HEK293 (cell line): ENCODE results near the gene GGNBP2.

ENCODE experiments used
- CTCF ChIA-PET: fragments of 350-600 bp; formaldehyde crosslinking; extraction: SDS; loops from one replicate; lab custom pipeline; 2021; ENCODE audit warnings: antibody characterized with exemption; lab: Yijun Ruan, JAX
- POLR2A ChIA-PET: fragments of 300-600 bp; formaldehyde crosslinking; extraction: SDS; loops from one replicate; lab custom pipeline; 2020; ENCODE audit warnings: antibody characterized with exemption, inconsistent platforms; lab: Yijun Ruan, JAX
- H3K27ac ChIP-seq: fragments of 200-500 bp; sonication (Bioruptor generic); 2 replicates; pipeline ENCODE4 v1.5.1; 2014; ENCODE audit warnings: low read depth, low read length, control low read depth, inconsistent platforms; ENCODE audit errors: extremely low read depth
- H3K36me3 ChIP-seq, 2 experiments: fragments of 200-500 bp in 1 of 2; sonication (Bioruptor generic) in 1 of 2; 1 replicate in 1 of 2; 2 replicates in 1 of 2; pipeline ENCODE4 v1.5.1; 2014 to 2017; ENCODE audit warnings: inconsistent platforms in 2 of 2, low read length in 2 of 2; ENCODE audit not compliant: control insufficient read depth in 2 of 2, insufficient read depth in 1 of 2
- H3K4me1 ChIP-seq: fragments of 200-500 bp; sonication (Bioruptor generic); 2 replicates; pipeline ENCODE4 v1.5.1; 2014; ENCODE audit warnings: mild to moderate bottlenecking, low read length, inconsistent platforms; ENCODE audit not compliant: control insufficient read depth, insufficient read depth
- H3K4me3 ChIP-seq: 2 replicates; pipeline ENCODE4 v1.5.1; 2011; ENCODE audit warnings: low read depth, mild to moderate bottlenecking, control low read depth, low read length, moderate library complexity
- H3K9me3 ChIP-seq: fragments of 200-500 bp; sonication (Bioruptor generic); 2 replicates; pipeline ENCODE4 v1.5.1; 2014; ENCODE audit warnings: low read depth, low read length, inconsistent platforms; ENCODE audit not compliant: control insufficient read depth, insufficient read depth
- BCL11B ChIP-seq: fragments of 450-650 bp; formaldehyde crosslinking; IDR thresholded peaks from 2 replicates; pipeline ENCODE4 v1.5.1; 2016; ENCODE audit warnings: low read depth, missing biosample characterization, missing genetic modification characterization
- BCL6B ChIP-seq: fragments of 450-650 bp; formaldehyde crosslinking; IDR thresholded peaks from 2 replicates; pipeline ENCODE4 v1.5.1; 2017; ENCODE audit warnings: missing biosample characterization, missing genetic modification characterization
- GLI4 ChIP-seq: fragments of 450-650 bp; formaldehyde crosslinking; IDR thresholded peaks from 2 replicates; pipeline ENCODE4 v1.5.1; 2016; ENCODE audit warnings: missing biosample characterization, missing genetic modification characterization
- IKZF3 ChIP-seq: fragments of 450-650 bp; IDR thresholded peaks from 2 replicates; pipeline ENCODE4 v1.5.0; 2018; ENCODE audit warnings: missing biosample characterization, mild to moderate bottlenecking, missing genetic modification characterization, moderate library complexity
- YY1 ChIP-seq: fragments of 450-650 bp; formaldehyde crosslinking; IDR thresholded peaks from 2 replicates; pipeline ENCODE4 v1.5.1; 2018; ENCODE audit warnings: missing biosample characterization, missing genetic modification characterization
- ZBTB20 ChIP-seq: fragments of 450-650 bp; formaldehyde crosslinking; IDR thresholded peaks from 2 replicates; pipeline ENCODE4 v1.5.1; 2016; ENCODE audit warnings: missing biosample characterization, missing genetic modification characterization
- ZFHX2 ChIP-seq: fragments of 450-650 bp; formaldehyde crosslinking; conservative IDR thresholded peaks from 2 replicates; pipeline ENCODE4 v1.5.1; 2016; ENCODE audit warnings: missing biosample characterization, missing genetic modification characterization
- ZNF140 ChIP-seq: fragments of 450-650 bp; formaldehyde crosslinking; IDR thresholded peaks from 2 replicates; pipeline ENCODE4 v1.5.1; 2016; ENCODE audit warnings: missing biosample characterization, missing genetic modification characterization
- ZNF239 ChIP-seq: fragments of 450-650 bp; formaldehyde crosslinking; IDR thresholded peaks from 2 replicates; pipeline ENCODE4 v1.5.1; 2016; ENCODE audit warnings: missing biosample characterization, missing genetic modification characterization
- ZNF266 ChIP-seq: fragments of 450-650 bp; formaldehyde crosslinking; IDR thresholded peaks from 2 replicates; pipeline ENCODE4 v1.5.1; 2016; ENCODE audit warnings: missing biosample characterization, missing genetic modification characterization, low read depth
- ZNF302 ChIP-seq: fragments of 450-650 bp; formaldehyde crosslinking; IDR thresholded peaks from 2 replicates; pipeline ENCODE4 v1.5.1; 2016; ENCODE audit warnings: missing biosample characterization, missing genetic modification characterization, low read depth
- ZNF473 ChIP-seq: fragments of 450-650 bp; formaldehyde crosslinking; IDR thresholded peaks from 2 replicates; pipeline ENCODE4 v1.5.1; 2017; ENCODE audit warnings: missing biosample characterization, missing genetic modification characterization
- ZNF521 ChIP-seq: fragments of 450-650 bp; formaldehyde crosslinking; IDR thresholded peaks from 2 replicates; pipeline ENCODE4 v1.5.1; 2017; ENCODE audit warnings: missing biosample characterization, mild to moderate bottlenecking, missing genetic modification characterization
- ZNF529 ChIP-seq: fragments of 450-650 bp; formaldehyde crosslinking; IDR thresholded peaks from 2 replicates; pipeline ENCODE4 v1.5.1; 2017; ENCODE audit warnings: missing genetic modification characterization, missing biosample characterization; ENCODE audit not compliant: insufficient replicate concordance
- ZNF596 ChIP-seq: fragments of 450-650 bp; IDR thresholded peaks from 2 replicates; pipeline ENCODE4 v1.5.0; 2018; ENCODE audit warnings: missing biosample characterization, mild to moderate bottlenecking, missing genetic modification characterization, moderate library complexity
- ZNF654 ChIP-seq: fragments of 450-650 bp; formaldehyde crosslinking; IDR thresholded peaks from 2 replicates; pipeline ENCODE4 v1.5.1; 2016; ENCODE audit warnings: low read depth, missing biosample characterization, missing genetic modification characterization
- ZNF658 ChIP-seq: fragments of 450-650 bp; formaldehyde crosslinking; IDR thresholded peaks from 2 replicates; pipeline ENCODE4; 2016; ENCODE audit warnings: missing biosample characterization, missing genetic modification characterization
- ZNF660 ChIP-seq: fragments of 450-650 bp; IDR thresholded peaks from 2 replicates; pipeline ENCODE4 v1.5.1; 2018; ENCODE audit warnings: missing biosample characterization, mild to moderate bottlenecking, missing genetic modification characterization
- ZNF677 ChIP-seq: fragments of 450-650 bp; IDR thresholded peaks from 2 replicates; pipeline ENCODE4 v1.5.0; 2018; ENCODE audit warnings: missing biosample characterization, mild to moderate bottlenecking, missing genetic modification characterization, moderate library complexity
- ZSCAN30 ChIP-seq: fragments of 450-650 bp; IDR thresholded peaks from 2 replicates; pipeline ENCODE4 v1.5.1; 2018; ENCODE audit warnings: missing biosample characterization, mild to moderate bottlenecking, missing genetic modification characterization, moderate library complexity
- TF ChIP-seq, protein P1 (sequence below): fragments of 450-650 bp; formaldehyde crosslinking; IDR thresholded peaks from 2 replicates; pipeline ENCODE4 v1.5.1; 2016; ENCODE audit warnings: missing biosample characterization, missing genetic modification characterization, borderline replicate concordance
- TF ChIP-seq, protein P2 (sequence below): fragments of 450-650 bp; formaldehyde crosslinking; IDR thresholded peaks from 2 replicates; pipeline ENCODE4 v1.5.1; 2016; ENCODE audit warnings: missing biosample characterization, missing genetic modification characterization
- TF ChIP-seq, protein P3 (sequence below): fragments of 450-650 bp; formaldehyde crosslinking; IDR thresholded peaks from 2 replicates; pipeline ENCODE4 v1.5.1; 2016; ENCODE audit warnings: missing biosample characterization, missing genetic modification characterization

GGNBP2 gene

GRCh38 chr17:36627101-36627500 lies 82.4 kb downstream of the GGNBP2 start:
- CTCF ChIA-PET = interaction anchor here (0.6 to 8.6 kb wide), 9 partner anchors 8 to 1806 kb away, joined by 3 to 84 read pairs (median 14); partner anchors contain the start of gene MRM1
- H3K4me1 ChIP-seq = no peaks in the 10 kb centered on the region
- POLR2A ChIA-PET = no interaction called here
- H3K4me3 ChIP-seq = no peak overlapping the region
- no peaks in the 10 kb centered on the region for H3K36me3 ChIP-seq
- TF ChIP-seq ZNF654 (tag by site-specific recombination) (no peak), IKZF3 (no peak), ZNF302 (no peak), ZNF521 (tag by site-specific recombination) (no peak), GLI4 (tag by site-specific recombination) (no peak), BCL6B (tag by site-specific recombination) (no peak), ZNF660 (no peak), YY1 (tag by site-specific recombination) (no peak), ZNF677 (tag by site-specific recombination) (no peak)
- TF ChIP-seq, protein P1, sequence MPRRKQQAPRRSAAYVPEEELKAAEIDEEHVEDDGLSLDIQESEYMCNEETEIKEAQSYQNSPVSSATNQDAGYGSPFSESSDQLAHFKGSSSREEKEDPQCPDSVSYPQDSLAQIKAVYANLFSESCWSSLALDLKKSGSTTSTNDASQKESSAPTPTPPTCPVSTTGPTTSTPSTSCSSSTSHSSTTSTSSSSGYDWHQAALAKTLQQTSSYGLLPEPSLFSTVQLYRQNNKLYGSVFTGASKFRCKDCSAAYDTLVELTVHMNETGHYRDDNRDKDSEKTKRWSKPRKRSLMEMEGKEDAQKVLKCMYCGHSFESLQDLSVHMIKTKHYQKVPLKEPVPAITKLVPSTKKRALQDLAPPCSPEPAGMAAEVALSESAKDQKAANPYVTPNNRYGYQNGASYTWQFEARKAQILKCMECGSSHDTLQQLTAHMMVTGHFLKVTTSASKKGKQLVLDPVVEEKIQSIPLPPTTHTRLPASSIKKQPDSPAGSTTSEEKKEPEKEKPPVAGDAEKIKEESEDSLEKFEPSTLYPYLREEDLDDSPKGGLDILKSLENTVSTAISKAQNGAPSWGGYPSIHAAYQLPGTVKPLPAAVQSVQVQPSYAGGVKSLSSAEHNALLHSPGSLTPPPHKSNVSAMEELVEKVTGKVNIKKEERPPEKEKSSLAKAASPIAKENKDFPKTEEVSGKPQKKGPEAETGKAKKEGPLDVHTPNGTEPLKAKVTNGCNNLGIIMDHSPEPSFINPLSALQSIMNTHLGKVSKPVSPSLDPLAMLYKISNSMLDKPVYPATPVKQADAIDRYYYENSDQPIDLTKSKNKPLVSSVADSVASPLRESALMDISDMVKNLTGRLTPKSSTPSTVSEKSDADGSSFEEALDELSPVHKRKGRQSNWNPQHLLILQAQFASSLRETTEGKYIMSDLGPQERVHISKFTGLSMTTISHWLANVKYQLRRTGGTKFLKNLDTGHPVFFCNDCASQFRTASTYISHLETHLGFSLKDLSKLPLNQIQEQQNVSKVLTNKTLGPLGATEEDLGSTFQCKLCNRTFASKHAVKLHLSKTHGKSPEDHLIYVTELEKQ = no peak
- TF ChIP-seq, protein P2, sequence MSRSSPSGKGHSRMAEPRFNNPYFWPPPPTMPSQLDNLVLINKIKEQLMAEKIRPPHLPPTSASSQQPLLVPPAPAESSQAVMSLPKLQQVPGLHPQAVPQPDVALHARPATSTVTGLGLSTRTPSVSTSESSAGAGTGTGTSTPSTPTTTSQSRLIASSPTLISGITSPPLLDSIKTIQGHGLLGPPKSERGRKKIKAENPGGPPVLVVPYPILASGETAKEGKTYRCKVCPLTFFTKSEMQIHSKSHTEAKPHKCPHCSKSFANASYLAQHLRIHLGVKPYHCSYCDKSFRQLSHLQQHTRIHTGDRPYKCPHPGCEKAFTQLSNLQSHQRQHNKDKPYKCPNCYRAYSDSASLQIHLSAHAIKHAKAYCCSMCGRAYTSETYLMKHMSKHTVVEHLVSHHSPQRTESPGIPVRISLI (tag by site-specific recombination) = no peak
- TF ChIP-seq, all 188 proteins: peak for 0
- no peak overlapping the region for H3K27ac ChIP-seq
- H3K9me3 ChIP-seq = no peaks in the 10 kb centered on the region

- H3K27ac ChIP-seq = no peak overlapping the region
- no peaks in the 10 kb centered on the region for H3K9me3 ChIP-seq
- H3K36me3 ChIP-seq = no peaks in the 10 kb centered on the region
- H3K4me1 ChIP-seq = no peaks in the 10 kb centered on the region
- ChIA-PET POLR2A (interaction anchor here (1.0 kb wide), 1 partner anchor 10 kb away, joined by 3 read pairs; no protein-coding TSS in a partner anchor), CTCF (interaction anchor here (0.5 to 8.6 kb wide), 30 partner anchors 9 to 745 kb away, joined by 3 to 84 read pairs (median 3); partner anchors contain the start of gene MRM1)
- H3K4me3 ChIP-seq = no peak overlapping the region
- TF ChIP-seq ZNF239 (tag by site-specific recombination) = no peak
- TF ChIP-seq ZNF596 (tag by site-specific recombination) = peak; percentile 43; the same call in 1 of the 2 replicates
Measured at GRCh38 chr17:36628576-36628975, 83.9 kb downstream of the GGNBP2 start.

GRCh38 chr17:36629252-36629847 lies 84.6 kb downstream of the GGNBP2 start:
- CTCF ChIA-PET = interaction anchor here (0.6 to 8.6 kb wide), 21 partner anchors 8 to 775 kb away, joined by 3 to 84 read pairs (median 4); partner anchors contain the start of gene MRM1
- TF ChIP-seq ZNF140 (no peak), ZNF658 (tag by site-specific recombination) (no peak), ZSCAN30 (tag by site-specific recombination) (0 out of 2 replicates have a peak, but pooled peaks have one; percentile 48), ZNF266 (tag by site-specific recombination) (no peak), ZBTB20 (tag by site-specific recombination) (no peak), BCL11B (0 out of 2 replicates have a peak, but pooled peaks have one; percentile 52), ZFHX2 (0 out of 2 replicates have a peak, but pooled peaks have one; percentile 17), ZNF529 (tag by site-specific recombination) (no peak), ZNF473 (tag by site-specific recombination) (no peak)
- TF ChIP-seq, protein P3, sequence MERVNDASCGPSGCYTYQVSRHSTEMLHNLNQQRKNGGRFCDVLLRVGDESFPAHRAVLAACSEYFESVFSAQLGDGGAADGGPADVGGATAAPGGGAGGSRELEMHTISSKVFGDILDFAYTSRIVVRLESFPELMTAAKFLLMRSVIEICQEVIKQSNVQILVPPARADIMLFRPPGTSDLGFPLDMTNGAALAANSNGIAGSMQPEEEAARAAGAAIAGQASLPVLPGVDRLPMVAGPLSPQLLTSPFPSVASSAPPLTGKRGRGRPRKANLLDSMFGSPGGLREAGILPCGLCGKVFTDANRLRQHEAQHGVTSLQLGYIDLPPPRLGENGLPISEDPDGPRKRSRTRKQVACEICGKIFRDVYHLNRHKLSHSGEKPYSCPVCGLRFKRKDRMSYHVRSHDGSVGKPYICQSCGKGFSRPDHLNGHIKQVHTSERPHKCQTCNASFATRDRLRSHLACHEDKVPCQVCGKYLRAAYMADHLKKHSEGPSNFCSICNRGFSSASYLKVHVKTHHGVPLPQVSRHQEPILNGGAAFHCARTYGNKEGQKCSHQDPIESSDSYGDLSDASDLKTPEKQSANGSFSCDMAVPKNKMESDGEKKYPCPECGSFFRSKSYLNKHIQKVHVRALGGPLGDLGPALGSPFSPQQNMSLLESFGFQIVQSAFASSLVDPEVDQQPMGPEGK = 0 out of 2 replicates have a peak, but pooled peaks have one; percentile 19

More at GRCh38 chr17:36629252-36629847, 84.6 kb downstream of the GGNBP2 start:
- Histone ChIP-seq H3K36me3 (no peaks in the 10 kb centered on the region), H3K9me3 (no peaks in the 10 kb centered on the region), H3K4me1 (no peaks in the 10 kb centered on the region), H3K27ac (no peak overlapping the region), H3K4me3 (no peak overlapping the region)
- POLR2A ChIA-PET = no interaction called here
